ENCODE measurements around the gene LGALS1.

Gene LGALS1

GRCh38 chr22:37678372-37678771, 2.9 kb downstream of the LGALS1 start:
- Mint-ChIP-seq H3K27me3 (ENCODE audit: low read depth) (no peaks in the 10 kb centered on the region), H3K4me3 (peak overlapping the region in 2 of 3 experiments; percentile 72 to 78), H3K27ac (peak overlapping the region in 1 of 3 experiments; percentile 63), H3K36me3 (ENCODE audit: low read depth) (peaks cover 6% of the 10 kb centered on the region), H3K4me1 (peaks cover 37% of the 10 kb centered on the region), H3K9me3 (no peaks in the 10 kb centered on the region)
- TF ChIP-seq CTCF (IDR thresholded peaks at IDR 0.05; ENCODE audit: unreplicated experiment in 3 of 3) = no peak

GRCh38 chr22:37679670-37680069, 4.2 kb downstream of the LGALS1 start:
- no peak for TF ChIP-seq CTCF (IDR thresholded peaks at IDR 0.05; ENCODE audit: unreplicated experiment in 3 of 3)
- peak overlapping the region; percentile 6 to 78 (median 39) for H3K27ac Mint-ChIP-seq
- H3K27me3 Mint-ChIP-seq (ENCODE audit: low read depth) = no peaks in the 10 kb centered on the region

GRCh38 chr22:37680191-37680851, 4.9 kb downstream of the LGALS1 start:
- H3K27ac Mint-ChIP-seq = peak overlapping the region; percentile 6 to 78 (median 54)
- peak overlapping the region in 1 of 3 experiments; percentile 70 for H3K4me3 Mint-ChIP-seq
- H3K4me1 Mint-ChIP-seq = peaks cover 32% of the 10 kb centered on the region
- H3K36me3 Mint-ChIP-seq (ENCODE audit: low read depth) = peaks cover 6% of the 10 kb centered on the region
- TF ChIP-seq CTCF (IDR thresholded peaks at IDR 0.05; ENCODE audit: unreplicated experiment in 3 of 3) = no peak
- H3K27me3 Mint-ChIP-seq (ENCODE audit: low read depth) = no peaks in the 10 kb centered on the region
- no peaks in the 10 kb centered on the region for H3K9me3 Mint-ChIP-seq

More at GRCh38 chr22:37679670-37680069, 4.2 kb downstream of the LGALS1 start:
- H3K4me3 Mint-ChIP-seq = peak overlapping the region; percentile 29 to 70 (median 46)
- H3K36me3 Mint-ChIP-seq (ENCODE audit: low read depth) = peaks cover 6% of the 10 kb centered on the region
- peaks cover 37% of the 10 kb centered on the region for H3K4me1 Mint-ChIP-seq
- no peaks in the 10 kb centered on the region for H3K9me3 Mint-ChIP-seq

- no peaks in the 10 kb centered on the region for H3K9me3 Mint-ChIP-seq
- H3K36me3 Mint-ChIP-seq (ENCODE audit: low read depth) = peaks cover 6% of the 10 kb centered on the region
- H3K27me3 Mint-ChIP-seq (ENCODE audit: low read depth) = no peaks in the 10 kb centered on the region
- H3K27ac Mint-ChIP-seq = peak overlapping the region in 2 of 3 experiments; percentile 54 to 78
- no peak for TF ChIP-seq CTCF (IDR thresholded peaks at IDR 0.05; ENCODE audit: unreplicated experiment in 3 of 3)
- H3K4me1 Mint-ChIP-seq = peaks cover 32% of the 10 kb centered on the region
- peak overlapping the region in 2 of 3 experiments; percentile 34 to 40 for H3K4me3 Mint-ChIP-seq
These were observed 5.6 kb downstream of the LGALS1 start for GRCh38 chr22:37681001-37681424.

GRCh38 chr22:37681556-37682049, 6.2 kb downstream of the LGALS1 start:
- peak overlapping the region in 2 of 3 experiments; percentile 23 to 43 for H3K4me3 Mint-ChIP-seq
- no peaks in the 10 kb centered on the region for H3K27me3 Mint-ChIP-seq (ENCODE audit: low read depth)
- peaks cover 32% of the 10 kb centered on the region for H3K4me1 Mint-ChIP-seq

More at GRCh38 chr22:37681556-37682049, 6.2 kb downstream of the LGALS1 start:
- Mint-ChIP-seq H3K9me3 (no peaks in the 10 kb centered on the region), H3K27ac (peak overlapping the region; percentile 50 to 78 (median 54)), H3K36me3 (ENCODE audit: low read depth) (peaks cover 6% of the 10 kb centered on the region)
- TF ChIP-seq CTCF (IDR thresholded peaks at IDR 0.05; ENCODE audit: unreplicated experiment in 3 of 3) = peak; percentile 70 to 85 (median 81)

All from nephron (organoid).